Suprapubic skin (tissue), 4 donors: ENCODE data around the gene RNPEPL1.

Experiments
- CTCF ChIP-seq, 2 donors: fragments of 200-600 bp in 1 of 2; fragments of 450-650 bp in 1 of 2; sonication (generic) in 1 of 2; IDR thresholded peaks; one replicate each; pipeline ENCODE4 v1.5.1; 2016 to 2019; ENCODE audit warnings: antibody characterized with exemption in 2 of 2, mild to moderate bottlenecking in 1 of 2, moderate library complexity in 1 of 2
- EP300 ChIP-seq: sonication (generic); formaldehyde crosslinking; IDR thresholded peaks from one replicate; pipeline ENCODE4 v1.6.1; 2017; ENCODE audit warnings: antibody characterized with exemption
- POLR2A ChIP-seq, 2 donors: fragments of 450-650 bp; IDR thresholded peaks; one replicate each; pipeline ENCODE4 v1.6.1; 2017; ENCODE audit warnings: antibody characterized with exemption in 2 of 2, mild to moderate bottlenecking in 2 of 2, moderate library complexity in 2 of 2
- POLR2AphosphoS5 ChIP-seq, 3 donors: sonication (generic); formaldehyde crosslinking; IDR thresholded peaks; one replicate each; pipeline ENCODE4 v1.6.1; 2017; ENCODE audit warnings: antibody characterized with exemption in 3 of 3

DNA sequence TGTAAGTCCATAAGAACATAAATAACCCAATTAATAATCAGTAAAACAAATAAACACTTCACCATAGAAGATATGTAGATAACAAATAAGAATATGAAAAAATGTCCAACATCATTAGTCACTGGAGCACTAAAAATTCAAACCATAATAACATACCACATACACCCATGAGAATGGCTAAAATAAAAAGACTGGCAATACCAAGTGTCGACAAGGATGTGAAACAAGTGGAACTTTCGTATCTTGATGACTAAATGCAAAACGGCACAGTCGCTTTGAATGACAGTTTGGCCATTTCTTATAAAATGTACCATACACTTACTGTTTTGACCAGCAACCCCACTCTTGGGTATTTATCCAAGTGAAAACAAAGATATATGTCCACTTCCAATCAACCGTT, 37.2 kb upstream of the RNPEPL1 start:
- TF ChIP-seq CTCF (IDR thresholded peaks at IDR 0.05) (no peak), POLR2A (IDR thresholded peaks at IDR 0.05) (no peak), POLR2AphosphoS5 (IDR thresholded peaks at IDR 0.05) (no peak), EP300 (no peak)
